ENCODE data around the gene PLEKHG4B. TPM values are rescaled to one million over a fixed set of nuclear protein-coding genes. Genes with fewer than 3 reads are reported as not detected.

Gene PLEKHG4B
- total and polyA plus RNA-seq, 4 donors: under 0.01 to 0.05 (median 0.01) TPM; not detected in 1

- no peak for DNase-seq (ENCODE audit: low spot score)
- peaks cover 0 to 18% (median 8%) of the 10 kb centered on the region in 4 donors for H3K27me3 ChIP-seq (ENCODE audit: control insufficient read depth in 4 of 4, insufficient read depth in 4 of 4, low read length in 3 of 4)
- no peak overlapping the region for H3K4me3 ChIP-seq (ENCODE audit: low read depth in 1 of 3, low read length in 3 of 3)
- no peak for TF ChIP-seq JUND (IDR thresholded peaks at IDR 0.05)
- no peak for TF ChIP-seq SP1 (IDR thresholded peaks at IDR 0.05)
- no peak for TF ChIP-seq EGR1 (IDR thresholded peaks at IDR 0.05; ENCODE audit: low read depth in 2 of 2)
- no peak for TF ChIP-seq TAF1 (conservative IDR thresholded peaks at IDR 0.05)
- no peak for TF ChIP-seq CTCF (IDR thresholded peaks at IDR 0.05; ENCODE audit: low read depth, low read length, missing input control)
- no peak for TF ChIP-seq HNF4G (IDR thresholded peaks at IDR 0.05)
- no peak for TF ChIP-seq MAX (IDR thresholded peaks at IDR 0.05)
- no peak for TF ChIP-seq GABPA (IDR thresholded peaks at IDR 0.05 in 1 of 2, conservative IDR thresholded peaks at IDR 0.05 in 1 of 2)
- TF ChIP-seq ATF3 (IDR thresholded peaks at IDR 0.05): no peak
- no peak for TF ChIP-seq HNF4A (conservative IDR thresholded peaks at IDR 0.05)
- TF ChIP-seq RAD21 (IDR thresholded peaks at IDR 0.05): no peak
- no peak for TF ChIP-seq FOXA1 (IDR thresholded peaks at IDR 0.05)
- TF ChIP-seq NR2F2 (IDR thresholded peaks at IDR 0.05): no peak
- TF ChIP-seq YY1 (IDR thresholded peaks at IDR 0.05): no peak
- no peak for TF ChIP-seq REST (IDR thresholded peaks at IDR 0.05)
- TF ChIP-seq RXRA (IDR thresholded peaks at IDR 0.05): no peak
- TF ChIP-seq FOXA2 (IDR thresholded peaks at IDR 0.05): no peak
- no peak for TF ChIP-seq ZBTB33 (IDR thresholded peaks at IDR 0.05)
- H3K36me3 ChIP-seq (ENCODE audit: control insufficient read depth in 4 of 4, insufficient read depth in 3 of 4, low read depth in 1 of 4, low read length in 3 of 4): no peaks in the 10 kb centered on the region
- H3K9me3 ChIP-seq (ENCODE audit: control insufficient read depth in 4 of 4, low read length in 3 of 4): no peaks in the 10 kb centered on the region
- H3K9ac ChIP-seq (ENCODE audit: low read depth in 1 of 2, low read length in 2 of 2): no peak overlapping the region
- H3K4me1 ChIP-seq (ENCODE audit: control insufficient read depth in 4 of 4, insufficient read depth in 4 of 4, low read length in 3 of 4): peaks cover 0 to 4% (median under 1%) of the 10 kb centered on the region in 4 donors
- H3K27ac ChIP-seq (ENCODE audit: low read depth in 1 of 2, low read length in 2 of 2): no peak overlapping the region
- WGBS: 10% methylated on average over 36 of the region's 37 CpGs
These were observed 643 bp downstream of the PLEKHG4B start for GRCh38 chr5:92401-93220.
